BE2C (cell line): ENCODE data around the gene SF3B6.
"Not testable (repeated sequence)": the region's sequence is repeated elsewhere in the genome, so short reads cannot be mapped to it uniquely, and the experiment has no call there.

Experiments used
- DNase-seq: peaks from one replicate; pipeline ENCODE4 v3.0.0-alpha.2; 2020
- H3K27me3 ChIP-seq: fragments of 250-450 bp; sonication (Bioruptor Pico); 2 replicates; pipeline ENCODE4 v1.5.1; 2020; ENCODE audit warnings: mild to moderate bottlenecking
- H3K36me3 ChIP-seq: fragments of 250-450 bp; sonication (Bioruptor Pico); 2 replicates; pipeline ENCODE4 v1.5.1; 2020; ENCODE audit warnings: mild to moderate bottlenecking
- H3K4me1 ChIP-seq: fragments of 250-450 bp; sonication (Bioruptor Pico); 2 replicates; pipeline ENCODE4 v1.5.1; 2020
- H3K4me3 ChIP-seq: 2 replicates; pipeline ENCODE4 v1.5.1; 2011; ENCODE audit warnings: low read depth, low read length
- H3K9me3 ChIP-seq: fragments of 250-450 bp; sonication (Bioruptor Pico); 2 replicates; pipeline ENCODE4 v1.5.1; 2020
- TF ChIP-seq, protein P1 (sequence below): IDR thresholded peaks from 2 replicates; pipeline ENCODE4 v1.5.1; 2012; ENCODE audit warnings: mild to moderate bottlenecking, low read depth, low read length

The SF3B6 gene

DNA sequence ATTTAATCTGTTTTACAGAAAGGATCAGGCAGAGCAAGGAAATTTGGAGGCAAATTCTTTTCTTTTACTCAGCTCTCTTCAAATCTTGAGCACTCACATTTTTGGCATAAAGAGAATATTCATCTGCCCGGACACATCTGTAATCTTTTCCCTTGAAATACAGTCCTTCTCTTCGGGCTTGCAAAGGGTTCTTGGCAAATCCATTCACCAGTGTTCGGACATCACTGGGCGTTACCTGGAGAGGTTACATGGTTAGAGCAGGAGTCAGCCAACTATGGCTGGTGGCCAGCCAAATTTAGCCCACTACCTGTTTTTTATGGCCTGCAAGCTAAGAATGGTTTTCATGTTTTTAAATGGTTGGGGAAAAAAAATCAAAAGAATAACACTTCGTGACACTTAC is 44.9 kb upstream of the SF3B6 start:
- Histone ChIP-seq H3K27me3 (peaks cover 6% of the 10 kb centered on the region; the same call in 1 of the 2 replicates), H3K4me1 (peaks cover 18% of the 10 kb centered on the region), H3K4me3 (no peak overlapping the region), H3K36me3 (no peaks in the 10 kb centered on the region), H3K9me3 (no peaks in the 10 kb centered on the region; the same call in 1 of the 2 replicates)
- no peak for DNase-seq
- TF ChIP-seq, protein P1, sequence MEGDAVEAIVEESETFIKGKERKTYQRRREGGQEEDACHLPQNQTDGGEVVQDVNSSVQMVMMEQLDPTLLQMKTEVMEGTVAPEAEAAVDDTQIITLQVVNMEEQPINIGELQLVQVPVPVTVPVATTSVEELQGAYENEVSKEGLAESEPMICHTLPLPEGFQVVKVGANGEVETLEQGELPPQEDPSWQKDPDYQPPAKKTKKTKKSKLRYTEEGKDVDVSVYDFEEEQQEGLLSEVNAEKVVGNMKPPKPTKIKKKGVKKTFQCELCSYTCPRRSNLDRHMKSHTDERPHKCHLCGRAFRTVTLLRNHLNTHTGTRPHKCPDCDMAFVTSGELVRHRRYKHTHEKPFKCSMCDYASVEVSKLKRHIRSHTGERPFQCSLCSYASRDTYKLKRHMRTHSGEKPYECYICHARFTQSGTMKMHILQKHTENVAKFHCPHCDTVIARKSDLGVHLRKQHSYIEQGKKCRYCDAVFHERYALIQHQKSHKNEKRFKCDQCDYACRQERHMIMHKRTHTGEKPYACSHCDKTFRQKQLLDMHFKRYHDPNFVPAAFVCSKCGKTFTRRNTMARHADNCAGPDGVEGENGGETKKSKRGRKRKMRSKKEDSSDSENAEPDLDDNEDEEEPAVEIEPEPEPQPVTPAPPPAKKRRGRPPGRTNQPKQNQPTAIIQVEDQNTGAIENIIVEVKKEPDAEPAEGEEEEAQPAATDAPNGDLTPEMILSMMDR, result no peak

GRCh38 chr2:24117902-24118301 is 41.8 kb upstream of the SF3B6 start:
- H3K27me3 ChIP-seq, result peaks cover 1% of the 10 kb centered on the region; the same call in 1 of the 2 replicates
- H3K9me3 ChIP-seq, result no peaks in the 10 kb centered on the region; the same call in 1 of the 2 replicates
- H3K4me1 ChIP-seq, result peaks cover 16% of the 10 kb centered on the region
- TF ChIP-seq, protein P1, result no peak
- H3K4me3 ChIP-seq, result no peak overlapping the region
- peak; percentile 90 for DNase-seq
- H3K36me3 ChIP-seq, result no peaks in the 10 kb centered on the region

- TF ChIP-seq, protein P1, result no peak
Observed at GRCh38 chr2:24115057-24115456, 38.9 kb upstream of the SF3B6 start.

GRCh38 chr2:24111407-24111901 is 35.3 kb upstream of the SF3B6 start:
- no peak for DNase-seq
- no peak overlapping the region for H3K4me3 ChIP-seq
- H3K4me1 ChIP-seq, result no peaks in the 10 kb centered on the region
- no peaks in the 10 kb centered on the region for H3K9me3 ChIP-seq
- H3K36me3 ChIP-seq, result no peaks in the 10 kb centered on the region
- TF ChIP-seq, protein P1, result no peak
- no peaks in the 10 kb centered on the region for H3K27me3 ChIP-seq

More at GRCh38 chr2:24115057-24115456, 38.9 kb upstream of the SF3B6 start:
- Histone ChIP-seq H3K36me3 (no peaks in the 10 kb centered on the region), H3K9me3 (no peaks in the 10 kb centered on the region), H3K4me3 (no peak overlapping the region), H3K27me3 (no peaks in the 10 kb centered on the region), H3K4me1 (peaks cover 16% of the 10 kb centered on the region)
- DNase-seq, result no peak

- no peaks in the 10 kb centered on the region for H3K27me3 ChIP-seq
- TF ChIP-seq, protein P1, result no peak
- no peaks in the 10 kb centered on the region for H3K4me1 ChIP-seq
- H3K4me3 ChIP-seq, result no peak overlapping the region
- no peaks in the 10 kb centered on the region for H3K36me3 ChIP-seq
- H3K9me3 ChIP-seq, result no peaks in the 10 kb centered on the region
- DNase-seq, result no peak
Observed at GRCh38 chr2:24110660-24111303, 34.7 kb upstream of the SF3B6 start.

- not testable (repeated sequence) for H3K36me3 ChIP-seq
Observed at GRCh38 chr2:24109431-24109830, 33.3 kb upstream of the SF3B6 start.

More at GRCh38 chr2:24109431-24109830, 33.3 kb upstream of the SF3B6 start:
- H3K27me3 ChIP-seq, DNase-seq, H3K4me1 ChIP-seq, H3K9me3 ChIP-seq, H3K4me3 ChIP-seq: not testable (repeated sequence)
